BJ (cell line): ENCODE results near the gene SEMA4C. TPM values are rescaled to one million over a fixed set of nuclear protein-coding genes. Genes with fewer than 3 reads are reported as not detected.

Experiments
- CTCF ChIA-PET: fragments of 350-600 bp; formaldehyde crosslinking; extraction: SDS; loops from one replicate; lab custom pipeline; 2021; ENCODE audit warnings: antibody characterized with exemption, inconsistent platforms; lab: Yijun Ruan, JAX
- POLR2A ChIA-PET: fragments of 300-600 bp; sonication (Branson Sonifier 250); formaldehyde crosslinking; extraction: SDS; loops from one replicate; lab custom pipeline; 2021; ENCODE audit warnings: antibody characterized with exemption; lab: Charles Lee
- DNase-seq: peaks from one replicate; pipeline ENCODE4 v3.0.0-alpha.2; 2011; ENCODE audit warnings: low read depth
- H3K27me3 ChIP-seq: 2 replicates; pipeline ENCODE4 v1.6.0; 2011; ENCODE audit warnings: low read length; ENCODE audit not compliant: control insufficient read depth, insufficient read depth
- H3K36me3 ChIP-seq: 2 replicates; pipeline ENCODE4 v1.5.1; 2011; ENCODE audit warnings: low read length; ENCODE audit not compliant: control insufficient read depth, insufficient read depth
- H3K4me3 ChIP-seq: 2 replicates; pipeline ENCODE4 v1.5.1; 2011; ENCODE audit warnings: low read depth, mild to moderate bottlenecking, control low read depth, low read length
- CTCF ChIP-seq: IDR thresholded peaks from 2 replicates; pipeline ENCODE4 v1.5.1; 2011; ENCODE audit warnings: low read depth, mild to moderate bottlenecking, control low read depth, inconsistent platforms, low read length, moderate library complexity; ENCODE audit not compliant: insufficient read depth
- polyA plus RNA-seq: library from polyadenylated mRNA; depleted of rRNA; stranded (reverse); fragments of >200 nt; gene quantifications from 2 replicates; pipeline ENCODE4 v1.2.3, GENCODE V29; 2011

Gene SEMA4C
- polyA plus RNA-seq, 1 experiment: 29.7 TPM

DNA sequence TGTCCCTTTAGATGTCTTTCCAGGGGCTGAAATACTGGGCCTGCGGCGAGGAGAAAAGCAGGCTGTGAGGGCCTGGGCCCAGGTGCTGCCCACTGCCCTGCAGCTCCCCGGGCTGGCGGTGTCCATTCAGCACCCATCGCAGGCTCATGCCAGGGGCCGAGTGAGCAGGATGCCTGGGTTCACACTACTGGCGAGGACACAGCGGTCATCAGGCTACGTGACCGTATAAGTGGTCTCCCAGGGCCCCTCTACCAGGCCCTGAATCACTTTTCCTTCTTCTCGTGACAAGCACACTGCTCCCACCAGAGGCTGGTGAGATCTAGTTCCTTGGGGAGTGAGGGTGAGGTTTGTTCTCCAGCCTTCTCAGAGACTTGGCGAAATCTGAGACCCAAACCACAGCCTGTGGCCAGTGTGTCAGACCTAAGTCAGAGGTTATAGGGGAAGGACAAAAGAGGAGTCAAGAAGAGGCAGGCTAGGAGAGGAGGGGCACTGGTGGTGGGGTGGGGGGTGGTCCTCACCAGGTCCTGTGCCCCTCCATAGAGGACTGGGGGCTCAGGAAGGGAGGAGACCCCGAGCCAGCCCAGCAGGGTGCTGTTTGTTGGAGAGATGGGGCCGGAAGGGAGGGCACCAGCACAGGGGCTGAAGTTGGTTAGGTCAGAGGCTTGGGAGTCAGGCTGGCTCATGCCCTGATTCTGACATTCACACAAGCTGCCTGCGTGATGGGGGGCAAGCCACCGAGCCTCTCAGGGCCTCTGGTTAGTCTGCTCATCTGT lies 6.6 kb upstream of the SEMA4C start:
- ChIA-PET POLR2A (no interaction called here), CTCF (interaction anchor here (1.3 kb wide), 1 partner anchor 8 kb away, joined by 4 read pairs; no protein-coding TSS in a partner anchor)
- DNase-seq: no peak
- H3K36me3 ChIP-seq: no peaks in the 10 kb centered on the region
- TF ChIP-seq CTCF: no peak
- peaks cover 10% of the 10 kb centered on the region; the same call in 1 of the 2 replicates for H3K27me3 ChIP-seq
- H3K4me3 ChIP-seq: no peak overlapping the region

- Histone ChIP-seq H3K27me3 (peaks cover 10% of the 10 kb centered on the region), H3K4me3 (no peak overlapping the region), H3K36me3 (no peaks in the 10 kb centered on the region)
- TF ChIP-seq CTCF: no peak
- CTCF ChIA-PET: interaction anchor here (0.5 to 2.0 kb wide), 5 partner anchors 10 to 195 kb away, joined by 3 to 8 read pairs (median 4); partner anchors contain the start of gene ANKRD39
- POLR2A ChIA-PET: no interaction called here
- DNase-seq: no peak
Measured at GRCh38 chr2:96875498-96876268, 5.8 kb upstream of the SEMA4C start.

- peaks cover 10% of the 10 kb centered on the region for H3K27me3 ChIP-seq
- no peak overlapping the region for H3K4me3 ChIP-seq
- H3K36me3 ChIP-seq: no peaks in the 10 kb centered on the region
- POLR2A ChIA-PET: no interaction called here
- CTCF ChIA-PET: interaction anchor here (0.9 to 2.0 kb wide), 4 partner anchors 11 to 53 kb away, joined by 3 to 8 read pairs (median 4); partner anchors contain the start of gene ANKRD39
- TF ChIP-seq CTCF: no peak
- DNase-seq: no peak
Measured at GRCh38 chr2:96874198-96874831, 4.4 kb upstream of the SEMA4C start.

GRCh38 chr2:96873651-96874096 lies 3.8 kb upstream of the SEMA4C start:
- ChIA-PET POLR2A (no interaction called here), CTCF (interaction anchor here (0.8 to 2.0 kb wide), 3 partner anchors 15 to 54 kb away, joined by 3 to 5 read pairs (median 3); partner anchors contain the start of gene ANKRD39)
- Histone ChIP-seq H3K4me3 (no peak overlapping the region), H3K27me3 (peaks cover 8% of the 10 kb centered on the region), H3K36me3 (no peaks in the 10 kb centered on the region)
- TF ChIP-seq CTCF: no peak
- no peak for DNase-seq
